NCI-H1930 (cell line): Measurements from ENCODE around the gene ADARB2.
"Not testable (repeated sequence)": the region's sequence is repeated elsewhere in the genome, so short reads cannot be mapped to it uniquely, and the experiment has no call there.

Experiments
- DNase-seq, 2 experiments: peaks; one replicate each; lab custom pipeline; 2025; lab: John Stamatoyannopoulos, UW

ADARB2 gene

DNA sequence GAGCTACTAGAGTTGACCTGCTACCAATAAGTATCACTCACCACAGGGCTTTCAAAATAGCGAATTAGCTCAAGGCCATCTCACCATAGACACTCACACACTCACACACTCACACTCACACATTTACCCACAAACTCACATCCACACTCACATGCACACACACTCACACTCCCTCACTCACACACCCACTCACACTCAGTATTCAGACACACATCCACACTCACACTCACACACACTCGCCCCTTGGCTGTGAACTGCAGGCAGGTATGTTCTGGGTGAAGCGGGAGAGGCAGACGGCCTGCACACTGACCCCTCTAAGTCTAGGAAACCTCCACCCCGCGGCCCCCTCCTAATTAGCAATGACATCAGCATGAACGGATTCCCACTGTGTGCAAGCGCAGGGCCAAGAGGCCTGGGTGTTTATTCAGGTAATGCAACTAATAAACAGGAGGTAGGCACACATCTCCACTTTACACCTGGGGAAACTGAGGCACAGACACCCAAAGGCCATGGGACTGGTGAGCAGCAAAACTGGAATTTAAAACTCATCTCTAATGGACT is 94.6 kb downstream of the ADARB2 start:
- DNase-seq: no peak

DNA sequence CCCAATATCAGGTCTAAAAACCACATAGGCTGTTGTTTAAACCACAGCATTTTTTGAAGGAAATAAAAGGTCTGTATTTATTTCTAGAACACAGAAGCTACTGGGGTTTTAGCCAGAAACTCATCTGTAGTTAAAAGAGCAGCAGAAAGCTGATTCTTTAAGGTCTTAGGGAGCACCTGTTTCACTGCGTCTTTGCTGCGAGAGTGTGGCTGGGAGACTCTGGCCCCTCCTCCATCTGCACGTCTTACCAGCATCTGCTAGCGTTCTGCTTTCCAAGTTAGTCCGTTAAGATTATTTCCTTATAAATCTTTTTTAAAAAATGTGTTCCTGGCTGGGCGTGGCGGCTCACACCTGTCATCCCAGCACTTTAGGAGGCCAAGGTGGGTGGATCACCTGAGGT is 95.9 kb downstream of the ADARB2 start:
- DNase-seq: no peak

GRCh38 chr10:1638889-1639419 is 98.4 kb downstream of the ADARB2 start:
- no peak for DNase-seq

GRCh38 chr10:1635340-1635739 is 102.0 kb downstream of the ADARB2 start:
- DNase-seq: no peak

DNA sequence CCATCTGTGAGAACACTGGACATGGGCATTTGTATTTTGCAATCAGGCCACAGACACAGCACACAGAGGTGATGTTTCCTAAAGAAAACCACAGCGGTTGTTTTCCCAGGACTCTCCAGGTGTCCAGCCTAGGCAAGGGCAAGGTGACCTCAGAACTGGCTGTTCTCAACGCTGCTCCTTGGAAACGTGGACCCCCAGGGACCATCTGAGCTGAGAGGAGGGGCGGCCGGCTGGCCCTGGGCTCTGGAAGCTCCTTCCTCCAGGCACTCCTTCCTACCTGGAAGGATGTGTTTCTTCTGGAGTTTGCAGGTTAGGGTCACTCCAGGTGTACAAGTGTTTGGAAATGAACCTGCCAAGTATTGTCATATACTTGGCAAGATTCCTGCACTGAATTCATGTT is 103.1 kb downstream of the ADARB2 start:
- no peak for DNase-seq

DNA sequence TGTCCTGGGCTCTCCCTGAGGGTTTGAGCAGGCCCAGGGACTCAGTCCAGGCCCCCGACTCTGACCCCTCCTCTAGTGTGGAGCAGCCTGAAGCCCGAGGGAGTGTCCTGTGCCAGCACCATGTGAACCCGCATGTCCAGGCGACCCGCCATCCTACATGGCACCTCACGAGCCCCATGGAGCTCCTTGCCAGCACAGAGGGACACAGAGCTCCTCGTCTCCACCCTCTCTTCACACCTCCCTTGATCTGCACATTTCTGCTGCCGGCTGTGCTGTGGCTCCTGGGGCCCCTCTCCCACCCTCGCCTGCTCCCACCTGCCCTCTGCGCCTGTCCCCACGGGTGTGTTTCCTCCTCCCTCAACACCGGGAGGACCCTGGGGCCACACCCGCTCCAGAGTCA is 103.5 kb downstream of the ADARB2 start:
- DNase-seq: no peak

DNA sequence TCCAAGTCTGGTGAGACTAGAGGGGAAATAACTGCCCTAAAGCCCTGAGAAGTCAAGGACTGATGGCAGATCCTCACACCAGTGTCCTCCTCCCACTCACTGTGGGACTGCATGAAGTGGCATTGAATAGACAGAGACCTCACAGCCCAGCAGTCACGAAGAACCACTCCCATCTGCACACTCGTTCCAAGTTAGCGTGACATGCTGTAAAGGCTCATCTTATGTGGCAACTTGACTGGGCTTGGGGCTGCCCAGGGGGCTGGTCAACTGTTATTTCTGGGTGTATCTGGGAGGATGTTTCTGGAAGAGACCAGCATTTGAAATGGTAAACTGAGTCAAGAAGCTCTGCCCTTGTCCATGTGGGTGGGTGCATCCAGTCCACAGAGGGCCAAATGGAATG is 104.7 kb downstream of the ADARB2 start:
- no peak for DNase-seq

- no peak for DNase-seq
Observed at GRCh38 chr10:1632141-1632540, 105.2 kb downstream of the ADARB2 start.

- no peak for DNase-seq
Observed at GRCh38 chr10:1631282-1631681, 106.0 kb downstream of the ADARB2 start.

GRCh38 chr10:1630304-1630703 is 107.0 kb downstream of the ADARB2 start:
- no peak for DNase-seq

GRCh38 chr10:1629326-1630198 is 107.8 kb downstream of the ADARB2 start:
- DNase-seq: no peak

DNA sequence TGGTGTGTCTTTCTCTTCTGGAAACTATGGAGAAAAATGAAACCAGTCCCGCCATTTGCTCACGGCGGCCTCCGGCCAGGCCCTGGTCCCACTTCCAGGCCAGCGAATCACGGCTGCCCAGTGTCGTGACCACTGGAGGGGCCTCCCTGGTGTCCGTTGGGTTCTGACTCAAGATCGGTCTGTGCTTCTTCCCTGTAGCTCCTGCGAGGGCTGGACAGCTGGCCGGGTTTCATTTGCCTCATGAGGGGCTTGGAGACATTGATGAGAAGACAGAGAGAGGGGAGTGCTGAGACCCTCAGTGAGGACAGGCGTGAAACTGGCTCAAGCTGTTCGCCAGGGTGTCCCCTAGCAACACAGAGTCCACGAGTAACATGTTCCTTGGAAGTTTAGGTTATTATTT is 108.6 kb downstream of the ADARB2 start:
- DNase-seq: no peak

DNA sequence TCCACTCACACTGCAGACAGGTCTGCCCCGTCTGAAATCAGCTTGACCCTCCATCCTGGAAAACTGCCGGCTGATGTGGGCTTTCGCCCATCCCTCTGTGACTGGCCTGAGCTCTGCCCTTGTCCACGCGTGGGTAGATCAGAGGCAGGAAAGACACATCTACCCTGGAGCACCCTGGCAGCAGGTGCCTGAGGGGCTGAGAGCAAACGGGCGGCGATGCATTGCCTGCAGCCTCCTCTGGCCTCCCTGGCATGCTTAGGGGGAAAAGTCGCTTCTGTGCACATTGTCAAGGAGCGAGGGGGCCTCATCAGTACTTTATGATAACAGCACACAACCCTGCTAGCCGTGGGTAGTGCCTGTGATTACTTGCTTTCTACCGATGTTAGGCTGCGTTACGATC is 109.4 kb downstream of the ADARB2 start:
- no peak for DNase-seq

DNA sequence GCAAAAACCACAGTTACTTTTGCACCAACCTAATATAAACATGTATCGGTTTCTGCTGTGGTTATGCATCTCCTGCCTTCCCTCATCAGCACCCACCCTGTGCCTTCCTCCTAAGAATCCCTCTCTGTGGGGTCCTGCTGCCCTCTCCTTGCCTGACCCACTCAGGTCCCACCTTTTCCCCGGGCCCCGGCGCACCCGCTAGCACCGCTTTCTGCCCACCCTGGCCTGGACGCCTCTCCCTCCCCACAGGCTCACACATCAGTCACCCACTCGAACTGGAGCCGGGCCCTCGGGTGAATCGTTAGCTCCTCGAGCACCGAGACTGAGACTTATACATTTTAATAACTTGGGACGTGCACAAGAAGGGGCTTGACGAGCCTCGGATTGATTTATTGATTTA is 110.5 kb downstream of the ADARB2 start:
- DNase-seq: no peak

DNA sequence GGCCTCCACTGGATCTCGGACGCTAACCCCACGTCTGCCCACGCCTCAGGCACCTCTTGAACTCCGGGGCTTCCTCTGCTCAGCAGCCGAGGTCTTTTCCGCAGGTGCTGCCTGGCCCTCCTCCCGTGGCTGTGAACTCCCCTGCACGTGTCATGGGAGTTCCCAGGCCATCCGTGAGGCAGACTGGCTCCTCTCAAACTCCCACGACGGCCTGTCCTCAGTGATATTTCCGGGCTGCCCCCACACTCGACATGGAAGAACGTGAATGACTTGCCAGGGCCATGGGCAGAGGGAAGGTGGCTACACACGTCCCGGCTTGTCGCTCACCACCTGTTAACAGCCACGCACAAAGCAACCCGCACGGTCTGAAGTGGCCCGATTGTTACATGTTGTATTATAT is 110.9 kb downstream of the ADARB2 start:
- DNase-seq: no peak

GRCh38 chr10:1625731-1626130 is 111.6 kb downstream of the ADARB2 start:
- no peak for DNase-seq

GRCh38 chr10:1625079-1625478 is 112.2 kb downstream of the ADARB2 start:
- DNase-seq: no peak

DNA sequence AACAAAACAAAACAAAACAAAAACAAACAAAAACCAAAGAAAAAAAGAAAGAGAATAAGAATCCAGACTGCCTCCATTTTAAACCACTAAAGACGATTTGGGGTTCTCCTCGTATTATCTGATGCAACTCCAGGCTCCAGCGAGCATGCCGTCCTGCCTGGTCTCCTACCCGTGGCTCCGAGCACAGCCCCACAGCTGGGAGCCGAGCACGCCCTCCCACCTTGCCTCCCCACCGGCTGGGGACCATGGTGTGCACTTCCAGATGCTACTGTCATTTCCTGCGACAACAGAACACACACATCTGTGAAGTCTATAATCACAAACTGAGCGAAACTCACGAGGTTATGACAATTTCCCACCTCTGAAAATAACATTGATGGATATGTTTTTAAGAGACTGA is 113.1 kb downstream of the ADARB2 start:
- no peak for DNase-seq

DNA sequence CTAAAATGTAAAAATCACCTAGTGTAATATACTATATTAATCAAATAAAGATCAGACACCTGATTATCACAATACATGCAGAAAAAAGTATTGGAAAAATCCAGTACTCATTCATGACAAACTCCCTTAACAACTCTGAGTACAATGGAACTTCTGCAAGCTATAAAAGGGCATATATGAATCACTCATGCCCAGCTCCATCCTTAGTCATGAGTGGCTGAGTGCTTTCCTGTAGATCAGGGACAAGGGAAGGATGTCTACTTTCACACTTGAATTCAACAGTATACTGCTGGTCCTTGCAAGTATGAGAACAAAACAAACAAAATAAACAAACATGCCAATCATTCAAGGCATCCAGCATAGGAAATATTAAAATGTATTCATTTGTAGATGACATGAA is 116.5 kb downstream of the ADARB2 start:
- no peak for DNase-seq

GRCh38 chr10:1617376-1618317 is 119.7 kb downstream of the ADARB2 start:
- not testable (repeated sequence) for DNase-seq

DNA sequence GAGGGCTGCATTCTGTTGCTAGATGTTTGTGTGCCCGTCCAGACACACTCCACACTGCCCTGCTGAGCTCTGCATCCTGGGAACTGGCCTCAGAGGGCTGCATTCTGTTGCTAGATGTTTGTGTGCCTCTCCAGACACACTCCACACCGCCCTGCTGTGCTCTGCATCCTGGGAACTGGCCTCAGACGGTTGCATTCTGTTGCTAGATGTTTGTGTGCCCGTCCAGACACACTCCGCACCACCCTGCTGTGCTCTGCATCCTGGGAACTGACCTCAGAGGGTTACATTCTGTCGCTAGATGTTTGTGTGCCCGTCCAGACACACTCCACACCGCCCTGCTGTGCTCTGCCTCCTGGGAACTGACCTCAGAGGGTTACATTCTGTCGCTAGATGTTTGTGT is 120.6 kb downstream of the ADARB2 start:
- not testable (repeated sequence) for DNase-seq

DNA sequence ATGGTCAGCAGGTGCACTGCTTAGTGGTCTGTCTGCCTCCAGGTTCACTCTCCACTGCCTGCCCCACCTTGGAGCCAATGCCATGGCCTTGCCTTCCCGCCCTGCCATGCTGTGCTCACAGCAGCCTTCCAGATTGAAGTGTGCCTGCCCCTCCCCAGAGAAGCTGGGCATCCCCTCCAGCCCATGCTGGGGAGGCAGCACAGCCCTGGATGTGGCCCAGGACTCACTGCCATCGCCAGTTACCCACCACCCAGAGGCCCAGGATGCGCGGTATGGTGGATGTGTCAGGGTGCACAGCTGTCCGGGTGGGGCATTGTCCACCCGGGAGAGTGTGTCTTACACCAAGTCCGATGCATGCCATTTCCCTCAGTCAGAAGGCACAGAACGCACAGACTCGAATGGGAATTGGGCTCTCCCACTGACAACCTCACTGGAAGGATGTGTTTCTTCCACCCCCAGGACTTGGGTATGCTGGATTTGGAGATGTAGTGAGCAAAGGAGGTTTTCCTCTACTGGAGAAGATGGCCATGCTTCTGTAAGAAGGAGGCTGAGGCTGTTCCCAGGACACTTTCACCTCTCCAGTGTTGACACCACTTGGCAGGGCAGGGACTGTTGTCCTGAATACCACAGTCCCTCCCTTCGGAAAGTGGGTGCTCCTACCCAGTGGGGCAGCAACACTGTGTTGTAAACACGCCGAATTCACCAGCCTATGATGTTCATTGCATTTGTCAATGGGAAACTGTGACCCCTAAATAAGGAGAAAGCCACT is 122.0 kb downstream of the ADARB2 start:
- DNase-seq: no peak
